GM12891 (cell line): ENCODE measurements around the gene CXCL12.

Experiments used
- PAX5 ChIP-seq: IDR thresholded peaks from 2 replicates; pipeline ENCODE4 v1.6.1; 2011; ENCODE audit warnings: low read length, moderate library complexity, mild to moderate bottlenecking; ENCODE audit not compliant: insufficient read depth, severe bottlenecking
- POLR2A ChIP-seq: IDR thresholded peaks from 2 replicates; pipeline ENCODE4 v1.6.1; 2011; ENCODE audit warnings: low read depth, low read length, control low read depth
- POLR2AphosphoS5 ChIP-seq: IDR thresholded peaks from 2 replicates; pipeline ENCODE4 v1.6.1; 2011; ENCODE audit warnings: low read depth, low read length, control low read depth
- POU2F2 ChIP-seq: IDR thresholded peaks from 2 replicates; pipeline ENCODE4 v1.6.1; 2011; ENCODE audit warnings: low read depth, mild to moderate bottlenecking, control low read depth, low read length, moderate library complexity
- SPI1 ChIP-seq: IDR thresholded peaks from 2 replicates; pipeline ENCODE4 v1.6.1; 2011; ENCODE audit warnings: low read depth, low read length, control low read depth
- TAF1 ChIP-seq: IDR thresholded peaks from 2 replicates; pipeline ENCODE4 v1.6.1; 2011; ENCODE audit warnings: low read depth, low read length, control low read depth

DNA sequence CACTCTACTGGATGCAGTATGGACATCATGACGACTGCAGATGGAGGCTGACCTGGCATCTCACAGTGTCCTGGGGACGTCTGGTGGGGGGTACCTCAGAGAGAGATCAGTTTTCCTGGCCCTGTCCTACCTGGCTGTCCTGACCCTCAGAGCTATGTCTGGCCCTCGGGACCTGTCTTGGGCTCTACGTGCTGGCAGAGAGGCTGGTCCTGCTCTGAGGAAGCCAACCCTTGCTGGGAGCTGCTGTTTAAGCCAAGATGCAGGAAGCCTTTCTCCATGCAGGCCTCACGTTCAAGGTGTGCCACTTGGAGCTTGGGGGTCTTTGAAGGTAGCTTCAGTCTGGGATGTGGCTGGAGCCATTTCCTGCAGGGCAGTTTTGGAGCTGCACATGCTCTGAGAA, 42.1 kb upstream of the CXCL12 start:
- TF ChIP-seq TAF1 (no peak), SPI1 (no peak), POLR2AphosphoS5 (no peak), POLR2A (no peak), PAX5 (no peak), POU2F2 (no peak)
